Subcutaneous abdominal adipose tissue (tissue), 5 donors: Measurements from ENCODE around the gene CYGB.

Source experiments
- H3K27ac ChIP-seq: one replicate; pipeline ENCODE4 v1.7.0; 2013; ENCODE audit warnings: low read depth, mild to moderate bottlenecking, inconsistent platforms, low read length, moderate library complexity
- H3K27me3 ChIP-seq, 5 donors: one replicate each; pipeline ENCODE4 v1.7.0; 2013; ENCODE audit warnings: low read length in 5 of 5, inconsistent platforms in 1 of 5; ENCODE audit not compliant: control insufficient read depth in 5 of 5, insufficient read depth in 4 of 5
- H3K36me3 ChIP-seq, 5 donors: one replicate each; pipeline ENCODE4 v1.7.0; 2013; ENCODE audit warnings: low read length in 5 of 5; ENCODE audit not compliant: control insufficient read depth in 5 of 5, insufficient read depth in 5 of 5
- H3K4me1 ChIP-seq, 5 donors: one replicate each; pipeline ENCODE4 v1.7.0; 2013; ENCODE audit warnings: low read length in 5 of 5, mild to moderate bottlenecking in 3 of 5, moderate library complexity in 1 of 5; ENCODE audit not compliant: control insufficient read depth in 5 of 5, insufficient read depth in 5 of 5
- H3K4me3 ChIP-seq, 5 donors: one replicate each; pipeline ENCODE4 v1.7.0; 2013; ENCODE audit warnings: low read length in 5 of 5, low read depth in 1 of 5
- H3K9ac ChIP-seq, 5 donors: one replicate each; pipeline ENCODE4 v1.7.0; 2013; ENCODE audit warnings: low read length in 5 of 5, mild to moderate bottlenecking in 4 of 5, moderate library complexity in 3 of 5
- H3K9me3 ChIP-seq, 5 donors: one replicate each; pipeline ENCODE4 v1.7.0; 2013; ENCODE audit warnings: low read length in 5 of 5; ENCODE audit not compliant: control insufficient read depth in 5 of 5
- donor health status: healthy.
- donor health status: healthy.
- donor health status: healthy.
- donor health status: healthy.
- donor health status: healthy.

The CYGB gene

GRCh38 chr17:76484228-76484725, 53.2 kb downstream of the CYGB start:
- H3K36me3 ChIP-seq: peaks cover 0 to 11% (median 0%) of the 10 kb centered on the region in 5 donors
- no peak overlapping the region for H3K4me3 ChIP-seq
- no peaks in the 10 kb centered on the region for H3K27me3 ChIP-seq
- H3K9ac ChIP-seq: no peak overlapping the region
- H3K9me3 ChIP-seq: no peaks in the 10 kb centered on the region
- peaks cover 0 to 40% (median 9%) of the 10 kb centered on the region in 5 donors for H3K4me1 ChIP-seq
- H3K27ac ChIP-seq: no peak overlapping the region

DNA sequence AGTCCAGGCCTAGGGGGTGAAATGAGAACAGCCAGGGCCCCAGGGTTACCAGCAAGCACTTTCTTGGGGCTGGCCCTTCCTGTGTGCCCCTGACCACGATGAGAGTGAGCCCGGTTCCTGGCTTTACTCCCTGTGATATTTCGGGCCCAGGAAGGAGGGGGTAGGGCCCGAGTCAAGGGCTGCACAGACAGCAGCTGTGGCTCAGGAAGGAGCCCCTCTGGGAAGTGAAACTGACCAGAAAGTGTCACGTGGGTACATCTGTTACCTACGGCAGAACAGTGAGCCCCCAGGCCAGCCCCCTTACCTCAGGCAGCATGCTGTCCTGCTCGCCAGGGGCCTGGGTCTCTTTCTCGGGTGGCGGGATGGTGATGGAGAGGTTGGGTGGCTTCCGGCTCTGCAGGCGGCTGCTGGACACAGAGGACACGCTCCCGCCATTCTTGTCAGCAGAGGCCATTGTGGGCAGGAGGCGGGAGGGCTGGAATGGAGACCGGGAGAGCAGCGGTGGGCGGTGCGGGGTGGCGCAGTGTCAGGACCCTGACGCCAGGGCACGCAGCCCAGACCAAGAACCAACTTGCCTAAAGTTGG, 56.3 kb downstream of the CYGB start:
- no peaks in the 10 kb centered on the region for H3K9me3 ChIP-seq
- H3K4me1 ChIP-seq: peaks cover 0 to 40% (median 9%) of the 10 kb centered on the region in 5 donors
- H3K36me3 ChIP-seq: peaks cover 0 to 34% (median 11%) of the 10 kb centered on the region in 5 donors
- no peak overlapping the region for H3K27ac ChIP-seq
- no peak overlapping the region for H3K4me3 ChIP-seq
- H3K9ac ChIP-seq: no peak overlapping the region
- no peaks in the 10 kb centered on the region for H3K27me3 ChIP-seq

- no peak overlapping the region for H3K27ac ChIP-seq
- no peak overlapping the region for H3K4me3 ChIP-seq
- no peaks in the 10 kb centered on the region for H3K27me3 ChIP-seq
- no peaks in the 10 kb centered on the region for H3K9me3 ChIP-seq
- peaks cover 0 to 35% (median 6%) of the 10 kb centered on the region in 5 donors for H3K4me1 ChIP-seq
- peak overlapping the region in 1 of 5 donors; percentile 2 for H3K9ac ChIP-seq
- H3K36me3 ChIP-seq: peaks cover 0 to 35% (median 11%) of the 10 kb centered on the region in 5 donors
Measured at GRCh38 chr17:76480632-76481031, 56.9 kb downstream of the CYGB start.

DNA sequence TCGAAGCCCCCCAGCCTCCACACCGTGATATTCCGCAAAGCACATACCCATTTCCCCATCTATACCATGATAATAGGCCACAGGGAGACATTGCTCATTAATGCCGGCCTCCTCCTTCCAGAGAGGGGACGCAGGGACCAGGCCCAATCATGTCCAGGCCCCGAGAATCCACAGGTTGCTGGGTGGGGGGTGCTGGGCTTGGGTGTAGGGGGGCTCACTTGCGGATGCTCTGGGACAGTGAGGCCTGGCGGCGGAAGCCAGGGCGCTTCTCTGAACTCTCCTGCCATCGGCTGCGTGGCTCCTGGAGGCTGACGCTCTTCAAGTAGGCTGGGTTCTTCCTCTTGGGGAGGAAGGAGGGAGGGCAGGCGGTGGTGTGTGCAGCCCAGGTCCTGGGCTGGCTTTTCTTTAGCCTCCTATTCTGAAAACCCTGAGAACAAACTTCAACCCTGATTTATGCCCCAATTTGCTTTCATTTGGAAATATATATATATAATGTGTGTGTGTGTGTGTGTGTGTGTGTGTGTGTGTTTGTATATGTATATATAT, 57.9 kb downstream of the CYGB start:
- no peaks in the 10 kb centered on the region for H3K27me3 ChIP-seq
- H3K27ac ChIP-seq: no peak overlapping the region
- H3K4me1 ChIP-seq: peaks cover 0 to 27% (median 5%) of the 10 kb centered on the region in 5 donors
- peaks cover 0 to 46% (median 14%) of the 10 kb centered on the region in 5 donors for H3K36me3 ChIP-seq
- no peak overlapping the region for H3K4me3 ChIP-seq
- H3K9me3 ChIP-seq: no peaks in the 10 kb centered on the region
- H3K9ac ChIP-seq: no peak overlapping the region

GRCh38 chr17:76478730-76479514, 58.6 kb downstream of the CYGB start:
- Histone ChIP-seq H3K27ac (no peak overlapping the region), H3K9ac (no peak overlapping the region), H3K4me1 (peaks cover 0 to 23% (median 5%) of the 10 kb centered on the region in 5 donors), H3K9me3 (no peaks in the 10 kb centered on the region), H3K27me3 (no peaks in the 10 kb centered on the region), H3K4me3 (no peak overlapping the region), H3K36me3 (peaks cover 0 to 52% (median 18%) of the 10 kb centered on the region in 5 donors)

DNA sequence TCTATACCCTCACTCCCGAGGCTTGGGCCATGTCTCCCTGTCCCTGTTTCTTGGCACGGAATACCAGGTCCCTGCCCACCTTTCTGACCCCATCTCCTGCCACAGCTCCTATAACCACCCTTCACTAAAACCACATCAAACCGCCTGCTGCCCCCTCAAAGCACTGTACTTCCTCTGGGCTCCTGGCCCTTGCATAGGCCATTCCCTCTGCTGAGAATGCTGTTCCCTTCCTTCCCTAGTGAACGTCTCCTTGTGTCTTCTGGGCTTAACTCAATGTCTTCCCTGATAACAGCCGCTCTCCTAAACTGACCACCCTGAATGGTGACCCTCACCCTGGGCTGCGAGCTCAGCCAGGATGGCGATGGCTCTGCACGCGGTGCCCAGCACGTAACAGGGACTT, 59.4 kb downstream of the CYGB start:
- H3K27ac ChIP-seq: no peak overlapping the region
- H3K4me3 ChIP-seq: no peak overlapping the region
- no peak overlapping the region for H3K9ac ChIP-seq
- H3K36me3 ChIP-seq: peaks cover 0 to 61% (median 27%) of the 10 kb centered on the region in 5 donors
- peaks cover 0 to 19% (median 5%) of the 10 kb centered on the region in 5 donors for H3K4me1 ChIP-seq
- no peaks in the 10 kb centered on the region for H3K27me3 ChIP-seq
- no peaks in the 10 kb centered on the region for H3K9me3 ChIP-seq

- H3K27me3 ChIP-seq: no peaks in the 10 kb centered on the region
Measured at GRCh38 chr17:76477576-76477975, 59.9 kb downstream of the CYGB start.

More at GRCh38 chr17:76477576-76477975, 59.9 kb downstream of the CYGB start:
- Histone ChIP-seq H3K9ac (no peak overlapping the region), H3K9me3 (no peaks in the 10 kb centered on the region), H3K4me1 (peaks cover 0 to 19% (median 5%) of the 10 kb centered on the region in 5 donors), H3K4me3 (no peak overlapping the region), H3K36me3 (peaks cover 0 to 66% (median 30%) of the 10 kb centered on the region in 5 donors), H3K27ac (no peak overlapping the region)
